ENCODE results near the gene ATG3. TPM values are rescaled to one million over a fixed set of nuclear protein-coding genes. Genes with fewer than 3 reads are reported as not detected.

Gene ATG3
- polyA plus RNA-seq, 1 donor (not counting 4 experiments of a cell fraction or from before 2014, with no cell fraction given): 61.3 TPM

GRCh38 chr3:112557976-112558375, 3.8 kb downstream of the ATG3 start:
- no peak for FAIRE-seq
- dilution Hi-C loops (cut with MboI; ENCODE audit: extremely low pct_ligation_motif_present, low sequenced_read_pairs): no loop called here
- no peak overlapping the region for H3K27ac ChIP-seq (ENCODE audit: control insufficient read depth, insufficient read depth, low read length)
- no peaks in the 10 kb centered on the region for H3K36me3 ChIP-seq (ENCODE audit: control insufficient read depth in 2 of 2, extremely low read depth in 1 of 2, insufficient read depth in 2 of 2, low read length in 2 of 2)
- peaks cover 65% of the 10 kb centered on the region for H3K79me2 ChIP-seq (ENCODE audit: control insufficient read depth, insufficient read depth, low read length)
- H3K9me3 ChIP-seq (ENCODE audit: control insufficient read depth, low read depth, low read length): no peaks in the 10 kb centered on the region
- H3K4me2 ChIP-seq (ENCODE audit: control insufficient read depth, extremely low read depth, insufficient read depth, low read depth, low read length): no peak overlapping the region
- no peaks in the 10 kb centered on the region for H3K9me1 ChIP-seq (ENCODE audit: control insufficient read depth, extremely low read depth, insufficient read depth, low read length)
- no peak for DNase-seq (ENCODE audit: low read depth, low spot score)
- no peak overlapping the region for H3K4me3 ChIP-seq (ENCODE audit: control insufficient read depth in 2 of 3, extremely low read depth in 1 of 3, insufficient read depth in 2 of 3, low read depth in 1 of 3, low read length in 3 of 3)
- peaks cover 13% of the 10 kb centered on the region for H3K4me1 ChIP-seq (ENCODE audit: control insufficient read depth, extremely low read depth, insufficient read depth, low read length)
- no peak for TF ChIP-seq CTCF (optimal IDR thresholded peaks at IDR 0.05 in 1 of 3, IDR thresholded peaks at IDR 0.05 in 1 of 3, conservative IDR thresholded peaks at IDR 0.05 in 1 of 3; ENCODE audit: extremely low read depth in 1 of 3, insufficient read depth in 2 of 3, low read length in 3 of 3)
- TF ChIP-seq EZH2 (IDR thresholded peaks at IDR 0.05; ENCODE audit: low read length): no peak
- H3K27me3 ChIP-seq (ENCODE audit: control insufficient read depth, extremely low read depth, insufficient read depth, low read length): no peaks in the 10 kb centered on the region
- H4K20me1 ChIP-seq (ENCODE audit: control insufficient read depth, extremely low read depth, insufficient read depth, low read length): no peaks in the 10 kb centered on the region
- H2AFZ ChIP-seq (ENCODE audit: control insufficient read depth, low read length): no peak overlapping the region
- H3K9ac ChIP-seq (ENCODE audit: control insufficient read depth, extremely low read depth, insufficient read depth, low read length): no peak overlapping the region

- Histone ChIP-seq H3K4me2 (ENCODE audit: control insufficient read depth, extremely low read depth, insufficient read depth, low read depth, low read length) (no peak overlapping the region), H3K9ac (ENCODE audit: control insufficient read depth, extremely low read depth, insufficient read depth, low read length) (no peak overlapping the region), H3K36me3 (ENCODE audit: control insufficient read depth in 2 of 2, extremely low read depth in 1 of 2, insufficient read depth in 2 of 2, low read length in 2 of 2) (peaks cover 0 to 1% of the 10 kb centered on the region in 2 experiments), H3K27ac (ENCODE audit: control insufficient read depth, insufficient read depth, low read length) (no peak overlapping the region), H4K20me1 (ENCODE audit: control insufficient read depth, extremely low read depth, insufficient read depth, low read length) (no peaks in the 10 kb centered on the region), H3K4me1 (ENCODE audit: control insufficient read depth, extremely low read depth, insufficient read depth, low read length) (peaks cover 13% of the 10 kb centered on the region), H3K9me3 (ENCODE audit: control insufficient read depth, low read depth, low read length) (no peaks in the 10 kb centered on the region), H3K79me2 (ENCODE audit: control insufficient read depth, insufficient read depth, low read length) (peaks cover 65% of the 10 kb centered on the region), H3K27me3 (ENCODE audit: control insufficient read depth, extremely low read depth, insufficient read depth, low read length) (no peaks in the 10 kb centered on the region), H2AFZ (ENCODE audit: control insufficient read depth, low read length) (no peak overlapping the region), H3K9me1 (ENCODE audit: control insufficient read depth, extremely low read depth, insufficient read depth, low read length) (no peaks in the 10 kb centered on the region), H3K4me3 (ENCODE audit: control insufficient read depth in 2 of 3, extremely low read depth in 1 of 3, insufficient read depth in 2 of 3, low read depth in 1 of 3, low read length in 3 of 3) (no peak overlapping the region)
- FAIRE-seq (no peak), DNase-seq (ENCODE audit: low read depth, low spot score) (no peak)
- dilution Hi-C loops (cut with MboI; ENCODE audit: extremely low pct_ligation_motif_present, low sequenced_read_pairs): no loop called here
- TF ChIP-seq CTCF (optimal IDR thresholded peaks at IDR 0.05 in 1 of 3, IDR thresholded peaks at IDR 0.05 in 1 of 3, conservative IDR thresholded peaks at IDR 0.05 in 1 of 3; ENCODE audit: extremely low read depth in 1 of 3, insufficient read depth in 2 of 3, low read length in 3 of 3) (no peak), EZH2 (IDR thresholded peaks at IDR 0.05; ENCODE audit: low read length) (no peak)
These were observed 6.1 kb downstream of the ATG3 start for GRCh38 chr3:112555535-112556170.
